Ecto neural progenitor cell (in vitro differentiated cells): ENCODE data around the gene EZR.

Experiments used
- DNase-seq: peaks from one replicate; pipeline ENCODE4 v3.0.0-alpha.2; 2018; ENCODE audit warnings: low spot score

Gene EZR

DNA sequence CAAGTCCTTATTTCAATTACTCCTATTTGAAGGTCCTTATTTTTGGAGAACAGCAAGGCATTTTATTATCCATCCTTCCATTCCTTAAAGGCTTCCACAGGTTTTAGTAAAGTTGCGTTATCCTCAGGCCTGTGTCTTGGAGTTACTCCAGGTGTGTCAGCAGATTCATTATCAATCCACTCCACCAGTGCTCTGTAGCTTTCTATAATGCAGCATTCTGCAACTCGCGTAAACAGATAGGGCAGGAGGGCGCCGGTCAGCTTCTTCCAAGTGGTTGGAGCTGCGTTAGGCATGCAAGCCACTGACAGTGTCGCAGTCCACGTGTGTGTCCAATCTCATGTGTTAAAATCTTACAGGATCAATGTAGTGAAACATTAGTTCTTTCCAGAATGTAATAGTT is 93.5 kb downstream of the EZR start:
- DNase-seq: no peak

DNA sequence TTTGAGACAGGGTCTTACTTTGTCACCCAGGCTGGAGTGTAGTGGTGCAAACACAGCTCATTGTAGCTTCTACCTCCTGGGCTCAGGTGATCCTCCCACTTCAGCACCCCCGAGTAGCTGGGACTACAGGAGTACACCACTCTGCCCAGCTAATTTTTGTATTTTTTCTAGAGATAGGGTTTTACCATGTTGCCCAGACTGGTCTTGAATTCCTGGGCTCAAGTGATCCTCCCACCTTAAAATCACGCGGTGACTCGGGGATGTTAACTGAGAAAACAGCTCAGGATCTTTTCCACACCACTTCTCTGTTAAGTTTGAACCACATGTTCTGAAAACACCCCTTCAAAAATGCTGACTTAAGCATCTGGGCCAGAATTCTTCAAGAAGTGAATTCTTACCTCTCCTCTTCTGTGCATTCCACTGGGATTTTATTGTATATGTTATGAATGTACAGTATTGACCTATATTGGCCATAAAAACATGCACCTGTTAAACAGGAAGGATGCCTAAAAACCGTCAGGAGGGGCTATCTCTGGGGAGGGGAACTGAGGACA is 96.9 kb downstream of the EZR start:
- no peak for DNase-seq

DNA sequence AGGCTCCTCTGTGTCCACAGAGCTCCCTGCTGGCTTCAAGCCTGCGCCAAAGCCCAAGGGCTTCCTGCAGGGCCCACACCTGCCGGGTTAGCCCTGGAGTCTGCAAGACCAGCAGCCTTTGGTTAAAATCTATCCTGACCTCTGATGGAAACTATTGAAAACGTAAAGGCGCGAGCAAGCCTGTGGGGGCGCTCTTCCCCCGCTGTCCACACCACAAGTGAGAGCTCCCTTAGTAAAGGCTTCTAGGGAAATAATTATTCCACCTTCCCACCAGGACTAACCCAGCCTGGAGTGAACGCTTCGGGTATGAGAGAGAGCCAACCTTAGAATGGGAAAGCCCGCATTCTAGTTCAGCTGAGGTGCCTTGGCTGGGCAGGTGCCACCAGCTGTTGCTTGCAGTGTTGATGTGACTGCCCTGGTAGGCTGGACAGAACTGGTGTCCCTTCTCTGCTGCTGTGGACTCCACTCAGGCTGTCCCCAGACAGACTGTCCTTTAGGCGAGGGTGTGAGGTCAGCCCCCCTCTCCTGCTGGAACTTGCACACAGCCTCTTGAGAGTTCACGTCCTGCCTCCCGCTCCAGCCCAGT is 100.6 kb downstream of the EZR start:
- DNase-seq: peak; percentile 80

DNA sequence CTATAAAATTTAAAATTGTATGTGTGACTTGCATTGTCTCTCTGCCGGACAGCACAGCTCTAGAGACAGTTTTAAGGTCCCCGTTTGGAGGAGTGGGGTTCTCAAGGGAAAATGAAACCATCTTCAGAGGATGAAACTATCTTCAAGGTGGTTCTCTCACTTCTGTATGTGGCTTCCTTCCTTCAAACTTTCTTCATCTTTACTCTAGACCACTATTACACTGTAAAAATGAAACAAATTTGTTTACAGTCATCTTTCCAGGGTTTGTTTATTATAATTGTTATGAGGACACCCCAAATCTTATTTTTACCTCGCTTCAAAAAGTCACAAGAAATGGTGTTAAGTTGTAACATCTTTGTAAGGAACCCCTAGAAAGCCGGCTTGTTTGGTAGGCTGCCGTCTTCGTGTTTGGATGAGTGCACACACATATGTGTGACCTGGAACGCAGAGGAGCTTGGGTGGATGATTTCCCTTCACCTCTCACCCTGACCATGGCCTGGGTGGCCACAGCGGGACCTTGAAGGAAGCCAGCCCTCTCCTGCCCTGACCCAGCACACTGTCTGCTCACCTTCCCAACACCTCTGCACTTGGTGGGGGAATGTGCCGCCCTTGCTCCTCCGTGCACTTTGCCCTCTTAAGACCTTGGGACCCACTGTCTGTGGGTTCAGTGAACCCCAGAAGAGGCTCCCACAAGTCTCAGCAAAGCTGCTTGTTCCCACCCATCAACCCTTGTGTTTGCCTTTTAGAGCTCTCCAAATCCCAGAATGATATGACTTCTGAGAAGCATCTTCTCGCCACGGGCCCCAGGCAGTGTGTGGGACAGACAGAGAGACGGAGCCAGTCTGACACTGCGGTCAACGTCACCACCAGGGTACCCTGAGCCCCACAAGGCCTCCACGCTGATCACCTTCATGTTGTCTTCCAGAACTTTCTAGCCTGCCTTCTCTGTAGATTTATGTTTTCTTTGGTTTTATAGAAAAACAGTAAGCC is 101.5 kb downstream of the EZR start:
- DNase-seq: no peak
